Hematopoietic multipotent progenitor cell treated with erythropoietin and hydrocortisone succinate and interleukin-3 and kit ligand, for 4 days (in vitro differentiated cells): ENCODE results near the gene KRTAP2-2.
"Not testable (repeated sequence)": the region's sequence is repeated elsewhere in the genome, so short reads cannot be mapped to it uniquely, and the experiment has no call there.

ENCODE experiments used
- DNase-seq: peaks from one replicate; pipeline ENCODE4 v3.0.0-alpha.2; 2015

Gene KRTAP2-2

GRCh38 chr17:41063449-41063848, 8.4 kb upstream of the KRTAP2-2 start:
- no peak for DNase-seq

GRCh38 chr17:41061964-41062363, 6.9 kb upstream of the KRTAP2-2 start:
- DNase-seq = no peak

GRCh38 chr17:41060052-41060604, 5.1 kb upstream of the KRTAP2-2 start, which contains the start of gene KRTAP2-3:
KRTAP2-3 (minus strand) TSS chr17:41060114; CDS start chr17:41060050, 64 bp downstream.
- no peak for DNase-seq

GRCh38 chr17:41059276-41060051, 4.4 kb upstream of the KRTAP2-2 start:
- not testable (repeated sequence) for DNase-seq

- no peak for DNase-seq
Observed at GRCh38 chr17:41058741-41059140, 3.7 kb upstream of the KRTAP2-2 start.

GRCh38 chr17:41057547-41057946, 2.5 kb upstream of the KRTAP2-2 start:
- no peak for DNase-seq

- not testable (repeated sequence) for DNase-seq
Observed at GRCh38 chr17:41054556-41054955, 474 bp downstream of the KRTAP2-2 start.

- no peak for DNase-seq
Observed at GRCh38 chr17:41054025-41054424, 1.0 kb downstream of the KRTAP2-2 start.

GRCh38 chr17:41052566-41052965, 2.5 kb downstream of the KRTAP2-2 start:
- no peak for DNase-seq

- DNase-seq = no peak
Observed at GRCh38 chr17:41049110-41049509, 5.9 kb downstream of the KRTAP2-2 start.

- no peak for DNase-seq
Observed at GRCh38 chr17:41048441-41048840, 6.6 kb downstream of the KRTAP2-2 start.

GRCh38 chr17:41046735-41047465, 8.1 kb downstream of the KRTAP2-2 start, which contains the start of gene KRTAP2-1:
KRTAP2-1 (minus strand) TSS chr17:41047316; CDS start chr17:41047267, 49 bp downstream.
- not testable (repeated sequence) for DNase-seq

GRCh38 chr17:41042953-41043352, 12.1 kb downstream of the KRTAP2-2 start:
- no peak for DNase-seq

- DNase-seq = not testable (repeated sequence)
Observed at GRCh38 chr17:41040783-41041571, 14.1 kb downstream of the KRTAP2-2 start, which contains the start of gene KRTAP1-1. KRTAP1-1 (minus strand) TSS chr17:41041450; CDS start chr17:41041397, 53 bp downstream.

GRCh38 chr17:41037853-41038350, 17.1 kb downstream of the KRTAP2-2 start:
- DNase-seq = no peak

- DNase-seq = not testable (repeated sequence)
Observed at GRCh38 chr17:41034346-41034935, 20.6 kb downstream of the KRTAP2-2 start, which contains the start of gene KRTAP1-3. KRTAP1-3 (minus strand) TSS chr17:41034874; CDS start chr17:41034821, 53 bp downstream.

GRCh38 chr17:41029633-41030245, 25.3 kb downstream of the KRTAP2-2 start, which contains the start of gene KRTAP1-4:
KRTAP1-4 (minus strand) TSS chr17:41030195; CDS start chr17:41030078, 117 bp downstream.
- no peak for DNase-seq

- no peak for DNase-seq
Observed at GRCh38 chr17:41026715-41027471, 28.1 kb downstream of the KRTAP2-2 start, which contains the start of gene KRTAP1-5. KRTAP1-5 (minus strand) TSS chr17:41027208; CDS start chr17:41027155, 53 bp downstream.

GRCh38 chr17:41024697-41025096, 30.3 kb downstream of the KRTAP2-2 start:
- DNase-seq = no peak

- DNase-seq = no peak
Observed at GRCh38 chr17:41020336-41020735, 34.7 kb downstream of the KRTAP2-2 start.
